ENCODE results near the gene CADM1.

The CADM1 gene

DNA sequence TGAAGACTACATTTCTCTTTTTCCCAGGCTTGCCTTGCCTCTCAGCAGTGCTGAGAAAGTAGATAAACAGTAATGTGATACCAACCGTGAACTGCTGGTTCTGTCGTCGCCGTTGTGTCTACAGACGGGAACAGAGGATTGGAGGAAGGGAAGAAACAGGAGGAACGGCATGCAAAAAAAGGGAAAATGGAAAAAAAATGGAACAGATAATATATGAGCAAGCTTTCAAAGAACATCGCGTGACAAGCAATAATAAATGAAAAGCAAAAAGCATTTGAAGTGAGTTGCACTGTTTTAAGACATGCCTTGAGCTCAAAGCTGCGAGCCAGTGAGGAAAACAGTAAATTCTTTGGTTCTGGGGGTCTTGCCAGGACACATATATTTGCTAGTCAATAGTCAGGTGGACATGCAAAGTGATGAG is 305.9 kb downstream of the CADM1 start:
- no peak for DNase-seq

- no peak for DNase-seq
Observed at GRCh38 chr11:115197433-115197832, 306.8 kb downstream of the CADM1 start.

GRCh38 chr11:115197031-115197430 is 307.2 kb downstream of the CADM1 start:
- DNase-seq, result no peak

DNA sequence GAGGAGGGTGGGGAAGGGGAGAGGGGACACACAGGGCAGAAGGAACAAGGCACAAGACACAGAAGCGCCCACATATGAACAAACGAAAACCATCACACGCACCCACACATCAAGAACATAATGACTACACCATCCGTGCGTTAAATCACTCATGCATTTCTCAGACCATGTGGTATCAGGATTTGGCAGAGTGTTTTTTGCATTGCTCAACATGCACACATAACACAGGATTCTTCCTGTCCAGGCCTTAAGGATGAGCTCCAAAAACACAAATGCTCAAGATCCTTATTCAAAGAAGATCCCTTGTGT is 309.5 kb downstream of the CADM1 start:
- DNase-seq, result no peak

- no peak for DNase-seq
Observed at GRCh38 chr11:115193914-115194801, 310.1 kb downstream of the CADM1 start.

DNA sequence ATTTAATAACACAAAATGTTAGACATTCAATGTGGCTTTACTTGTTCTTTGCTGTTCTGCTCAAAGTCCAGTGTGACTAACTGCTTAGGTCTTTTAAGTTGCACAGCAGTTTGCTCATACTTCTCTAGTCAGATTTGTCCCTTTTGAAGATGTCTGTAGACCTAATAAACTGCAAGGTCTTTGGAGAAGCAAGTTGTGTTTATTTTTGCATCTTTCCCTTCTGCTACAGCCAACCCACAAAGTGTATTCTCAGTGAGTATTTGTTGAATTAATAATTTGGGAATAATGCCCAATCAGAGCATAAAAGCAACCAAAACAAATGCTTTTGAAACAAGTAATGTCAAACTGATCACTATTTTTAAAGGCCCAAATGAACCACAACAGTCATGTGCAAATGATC is 312.5 kb downstream of the CADM1 start:
- no peak for DNase-seq

GRCh38 chr11:115190196-115190595 is 314.0 kb downstream of the CADM1 start:
- DNase-seq, result no peak

DNA sequence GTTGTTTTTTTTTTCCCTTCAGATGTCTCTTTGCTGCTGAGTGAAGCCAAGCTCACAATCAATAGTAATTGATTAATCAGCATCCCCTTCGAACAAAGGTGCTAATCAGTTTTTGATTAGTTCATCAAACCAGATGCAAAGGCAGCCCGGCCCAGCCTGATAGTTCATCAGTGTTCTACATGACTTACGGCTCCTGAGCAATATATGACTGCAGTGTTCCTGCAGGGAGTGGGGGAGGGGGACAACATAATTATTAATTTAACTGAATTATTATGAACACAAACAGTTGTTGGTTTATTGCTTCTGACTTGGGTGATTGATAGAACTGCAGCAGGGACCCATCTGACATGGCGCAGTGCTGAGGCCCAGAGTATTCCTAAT is 315.3 kb downstream of the CADM1 start:
- no peak for DNase-seq

GRCh38 chr11:115188188-115188897 is 315.9 kb downstream of the CADM1 start:
- no peak for DNase-seq

DNA sequence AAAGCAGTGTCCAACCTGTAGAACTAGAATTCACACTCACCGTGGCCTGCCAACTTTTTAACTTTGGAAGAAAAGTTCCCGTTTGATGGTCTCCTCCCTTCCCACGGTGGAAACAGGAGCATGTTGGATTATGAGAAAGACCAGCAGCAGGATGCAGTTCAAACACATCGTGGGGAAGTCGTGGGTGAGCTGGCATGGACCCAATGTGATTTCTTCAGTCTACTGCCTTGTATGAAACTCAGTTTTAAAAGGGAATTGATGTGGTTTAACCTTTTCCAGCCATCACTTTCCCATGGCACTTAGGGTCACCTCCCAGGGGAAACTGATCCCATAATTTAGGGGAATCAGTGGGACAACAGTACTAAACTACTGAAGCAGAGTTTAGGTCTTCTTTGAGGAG is 318.3 kb downstream of the CADM1 start:
- no peak for DNase-seq

DNA sequence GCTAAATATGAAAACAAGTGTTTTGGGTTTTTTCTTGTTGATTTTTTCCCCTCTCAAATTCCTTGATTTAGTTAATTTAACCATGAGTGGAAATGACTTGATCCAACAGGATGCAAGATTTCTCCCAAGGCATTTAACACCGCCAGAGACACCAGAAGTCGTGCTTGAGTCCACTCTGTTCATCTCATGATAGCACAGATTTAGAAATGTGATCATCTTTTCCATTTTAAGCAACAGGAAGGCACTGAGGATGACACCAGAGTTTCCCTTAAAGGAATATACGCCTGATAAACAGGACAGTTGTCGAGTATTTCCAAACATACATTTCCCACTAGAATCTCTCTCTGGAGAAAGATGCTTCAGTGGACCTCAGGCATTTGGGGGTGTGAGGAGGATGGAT is 318.7 kb downstream of the CADM1 start:
- no peak for DNase-seq

DNA sequence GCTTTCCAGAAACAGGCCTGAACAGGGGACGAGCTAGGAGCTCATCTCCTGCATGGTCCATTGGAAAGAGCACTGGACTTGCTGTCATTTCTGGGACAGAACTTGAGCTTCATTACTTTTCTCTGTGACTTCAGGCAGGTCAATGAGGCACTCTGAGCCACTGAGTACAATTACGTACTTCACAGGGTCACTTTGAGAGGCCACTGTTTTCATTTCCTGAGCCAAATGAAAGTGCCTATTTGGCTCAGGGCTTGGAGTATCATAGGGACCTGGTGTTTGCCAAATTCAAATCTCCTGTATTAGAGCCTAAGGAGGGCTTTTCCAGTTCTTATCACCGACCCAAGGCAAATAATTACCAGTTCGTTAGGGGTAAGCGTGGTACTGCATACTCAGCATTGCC is 319.3 kb downstream of the CADM1 start:
- DNase-seq, result no peak

GRCh38 chr11:115183830-115184229 is 320.4 kb downstream of the CADM1 start:
- DNase-seq, result no peak

- no peak for DNase-seq
Observed at GRCh38 chr11:115183136-115183535, 321.1 kb downstream of the CADM1 start.

DNA sequence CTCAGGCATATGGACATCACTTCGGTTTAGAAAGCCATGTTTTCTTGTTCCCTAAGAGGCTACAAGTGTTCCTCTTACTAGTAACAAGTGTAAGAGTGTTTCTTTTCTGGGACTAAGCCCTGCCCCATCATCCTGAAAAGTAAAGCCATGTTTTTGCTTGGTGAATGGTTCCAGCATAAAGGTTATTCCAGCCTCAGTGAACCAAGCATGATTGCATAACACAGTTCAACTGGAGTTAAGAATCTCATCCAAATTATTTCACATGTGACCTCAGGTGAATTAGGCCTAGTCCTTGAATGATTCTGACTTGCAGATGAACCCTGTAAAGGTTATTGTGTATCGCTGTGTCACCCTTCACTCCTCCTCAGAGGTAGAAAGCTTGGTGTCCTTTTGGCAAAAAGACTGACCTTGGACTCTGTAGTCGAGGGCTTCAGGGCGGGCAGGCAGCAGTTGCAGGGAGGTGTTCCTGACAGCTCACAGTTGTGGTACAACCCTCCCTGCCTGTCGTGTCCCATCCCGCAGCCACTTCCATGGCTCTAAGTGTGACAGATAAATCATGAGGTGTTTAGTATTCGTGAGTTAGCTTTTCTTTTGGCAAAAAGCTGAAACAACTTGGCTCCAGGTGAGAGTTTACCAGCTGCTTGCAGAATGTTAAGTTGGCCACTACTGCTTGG is 321.8 kb downstream of the CADM1 start:
- no peak for DNase-seq

GRCh38 chr11:115181538-115181937 is 322.7 kb downstream of the CADM1 start:
- no peak for DNase-seq

GRCh38 chr11:115180272-115180671 is 323.9 kb downstream of the CADM1 start:
- no peak for DNase-seq

GRCh38 chr11:115179636-115180035 is 324.6 kb downstream of the CADM1 start:
- DNase-seq, result no peak

GRCh38 chr11:115178705-115179104 is 325.5 kb downstream of the CADM1 start:
- no peak for DNase-seq

DNA sequence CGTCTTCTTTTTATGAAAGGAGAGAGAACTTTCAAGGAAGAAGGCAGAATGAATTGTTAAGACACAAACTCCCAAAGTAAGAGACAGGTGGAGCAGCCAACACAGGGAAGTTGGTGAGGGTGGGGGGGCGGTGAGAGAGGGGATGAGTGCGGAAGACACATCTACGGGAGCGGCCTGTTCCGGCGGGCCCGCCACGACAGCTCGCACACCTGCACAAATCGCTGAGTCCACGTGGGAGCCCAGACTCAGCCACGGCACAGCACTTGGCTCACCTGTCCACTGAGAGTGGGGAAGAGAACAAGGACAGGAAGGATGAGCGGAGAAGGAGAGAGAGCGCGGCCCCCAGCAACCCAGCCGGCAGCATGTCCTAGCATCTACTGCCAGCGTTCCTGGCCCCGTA is 331.1 kb downstream of the CADM1 start:
- DNase-seq, result no peak

DNA sequence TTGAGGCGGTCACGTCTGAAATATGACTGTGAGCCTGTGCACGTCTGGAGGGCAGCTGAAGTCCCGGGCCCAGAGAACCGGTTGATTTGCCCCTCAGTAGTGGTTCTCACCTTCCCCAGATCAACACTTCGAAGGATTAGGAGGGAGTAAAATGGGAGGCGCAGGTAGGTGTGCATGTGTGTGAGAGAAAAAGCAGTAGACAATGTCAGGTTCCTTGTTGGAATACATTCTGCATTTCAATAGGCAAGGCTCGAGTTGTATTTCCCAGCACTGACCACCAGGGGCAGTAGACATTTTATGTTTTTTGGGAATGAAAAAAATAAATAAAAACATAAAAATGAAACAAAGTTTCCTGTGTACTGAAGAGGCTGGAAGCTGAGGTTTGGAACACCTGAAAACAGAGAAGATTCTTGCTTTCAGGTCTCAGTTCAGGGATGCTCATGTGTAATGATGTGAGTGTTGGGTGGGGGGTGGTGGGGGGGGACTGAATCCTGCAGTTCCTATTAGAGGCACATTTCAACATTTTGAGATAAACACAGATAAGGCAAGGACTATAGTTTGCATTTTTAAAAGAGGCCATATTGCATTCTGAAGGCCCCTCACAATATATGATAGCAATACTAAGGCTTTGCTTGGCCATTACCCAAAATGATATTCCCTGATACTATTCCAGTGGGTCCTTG is 333.9 kb downstream of the CADM1 start:
- peak; percentile 24 for DNase-seq

DNA sequence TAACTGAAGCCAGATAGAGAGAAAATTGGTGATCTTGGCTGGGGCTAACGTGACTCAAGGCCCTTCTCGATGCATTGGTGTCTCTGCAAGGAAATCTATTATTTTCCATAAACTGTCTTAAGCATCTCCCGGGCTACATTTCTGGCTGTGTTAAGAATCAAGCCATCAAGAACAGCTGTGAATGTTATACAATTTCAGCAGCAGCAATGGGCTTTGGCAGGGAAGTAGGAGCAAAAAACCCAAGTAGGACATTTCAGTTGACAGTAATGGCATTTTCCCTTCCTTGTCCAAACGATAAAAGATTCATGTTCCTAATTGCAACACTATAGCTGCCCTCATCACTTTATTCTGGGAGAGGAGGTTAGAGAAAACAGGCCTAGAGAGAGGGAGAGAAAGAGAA is 335.0 kb downstream of the CADM1 start:
- no peak for DNase-seq

GRCh38 chr11:115168686-115169085 is 335.5 kb downstream of the CADM1 start:
- no peak for DNase-seq

Measured in NCI-H1092 (cell line).